Measurements from ENCODE around the gene ADM. TPM values are rescaled to one million over a fixed set of nuclear protein-coding genes. Genes with fewer than 3 reads are reported as not detected.

The ADM gene
- total RNA-seq, 1 experiment from 2014 or later: 263 TPM

DNA sequence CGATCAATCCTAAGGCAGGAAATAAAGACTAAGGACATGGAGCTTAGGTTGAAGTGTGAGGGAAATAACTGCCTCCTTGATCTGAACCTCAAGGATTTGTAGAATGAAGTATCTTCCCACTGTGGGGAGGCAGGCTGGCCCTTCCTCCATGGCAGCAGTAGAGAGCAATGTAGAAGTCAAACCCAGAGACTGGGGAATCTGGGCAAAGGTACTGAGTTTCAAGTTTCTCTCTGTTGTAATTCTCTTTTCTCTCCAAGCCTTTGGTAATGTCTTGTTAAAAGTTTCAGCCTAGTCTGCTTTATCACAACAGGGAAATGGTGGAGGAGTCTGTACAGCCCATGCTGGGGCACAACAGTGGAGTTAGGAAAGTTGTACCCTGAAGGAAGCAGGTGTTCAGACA is 49.5 kb downstream of the ADM start:
- intact Hi-C loops (cut with micrococcal nuclease; ENCODE audit: unreplicated experiment): no loop called here
- Histone ChIP-seq H3K4me1 (ENCODE audit: control insufficient read depth, insufficient read depth, low read length) (peaks cover 9% of the 10 kb centered on the region), H3K4me3 (ENCODE audit: low read depth in 2 of 2, low read length in 2 of 2) (no peak overlapping the region), H3K27ac (ENCODE audit: low read length) (no peak overlapping the region), H3K36me3 (ENCODE audit: control insufficient read depth, insufficient read depth, low read length) (no peaks in the 10 kb centered on the region), H3K9me3 (ENCODE audit: control insufficient read depth, insufficient read depth, low read depth, low read length) (no peaks in the 10 kb centered on the region), H3K27me3 (ENCODE audit: control insufficient read depth, insufficient read depth, low read length) (no peaks in the 10 kb centered on the region)
- in situ Hi-C loops (cut with HindIII; ENCODE audit: low pct_unique_long_range_greater_than_20kb, low sequenced_read_pairs): no loop called here
- CTCF ChIA-PET: interaction anchor here (1.0 kb wide), 1 partner anchor 28 kb away, joined by 4 read pairs; no protein-coding TSS in a partner anchor
- no TSS peak for BruUV-seq (replicated peaks)
- ATAC-seq (no peak), DNase-seq (ENCODE audit: low read depth, low spot score) (no peak)
- POLR2A ChIA-PET: interaction anchor here (0.6 kb wide), 1 partner anchor 423 kb away, joined by 3 read pairs; no protein-coding TSS in a partner anchor
- no peak for TF ChIP-seq SIN3A (IDR thresholded peaks at IDR 0.05; ENCODE audit: borderline replicate concordance, insufficient read depth, low read depth, low read length)
- TF ChIP-seq, protein P1, sequence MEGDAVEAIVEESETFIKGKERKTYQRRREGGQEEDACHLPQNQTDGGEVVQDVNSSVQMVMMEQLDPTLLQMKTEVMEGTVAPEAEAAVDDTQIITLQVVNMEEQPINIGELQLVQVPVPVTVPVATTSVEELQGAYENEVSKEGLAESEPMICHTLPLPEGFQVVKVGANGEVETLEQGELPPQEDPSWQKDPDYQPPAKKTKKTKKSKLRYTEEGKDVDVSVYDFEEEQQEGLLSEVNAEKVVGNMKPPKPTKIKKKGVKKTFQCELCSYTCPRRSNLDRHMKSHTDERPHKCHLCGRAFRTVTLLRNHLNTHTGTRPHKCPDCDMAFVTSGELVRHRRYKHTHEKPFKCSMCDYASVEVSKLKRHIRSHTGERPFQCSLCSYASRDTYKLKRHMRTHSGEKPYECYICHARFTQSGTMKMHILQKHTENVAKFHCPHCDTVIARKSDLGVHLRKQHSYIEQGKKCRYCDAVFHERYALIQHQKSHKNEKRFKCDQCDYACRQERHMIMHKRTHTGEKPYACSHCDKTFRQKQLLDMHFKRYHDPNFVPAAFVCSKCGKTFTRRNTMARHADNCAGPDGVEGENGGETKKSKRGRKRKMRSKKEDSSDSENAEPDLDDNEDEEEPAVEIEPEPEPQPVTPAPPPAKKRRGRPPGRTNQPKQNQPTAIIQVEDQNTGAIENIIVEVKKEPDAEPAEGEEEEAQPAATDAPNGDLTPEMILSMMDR (IDR thresholded peaks at IDR 0.05): no peak
- TF ChIP-seq, protein P2, sequence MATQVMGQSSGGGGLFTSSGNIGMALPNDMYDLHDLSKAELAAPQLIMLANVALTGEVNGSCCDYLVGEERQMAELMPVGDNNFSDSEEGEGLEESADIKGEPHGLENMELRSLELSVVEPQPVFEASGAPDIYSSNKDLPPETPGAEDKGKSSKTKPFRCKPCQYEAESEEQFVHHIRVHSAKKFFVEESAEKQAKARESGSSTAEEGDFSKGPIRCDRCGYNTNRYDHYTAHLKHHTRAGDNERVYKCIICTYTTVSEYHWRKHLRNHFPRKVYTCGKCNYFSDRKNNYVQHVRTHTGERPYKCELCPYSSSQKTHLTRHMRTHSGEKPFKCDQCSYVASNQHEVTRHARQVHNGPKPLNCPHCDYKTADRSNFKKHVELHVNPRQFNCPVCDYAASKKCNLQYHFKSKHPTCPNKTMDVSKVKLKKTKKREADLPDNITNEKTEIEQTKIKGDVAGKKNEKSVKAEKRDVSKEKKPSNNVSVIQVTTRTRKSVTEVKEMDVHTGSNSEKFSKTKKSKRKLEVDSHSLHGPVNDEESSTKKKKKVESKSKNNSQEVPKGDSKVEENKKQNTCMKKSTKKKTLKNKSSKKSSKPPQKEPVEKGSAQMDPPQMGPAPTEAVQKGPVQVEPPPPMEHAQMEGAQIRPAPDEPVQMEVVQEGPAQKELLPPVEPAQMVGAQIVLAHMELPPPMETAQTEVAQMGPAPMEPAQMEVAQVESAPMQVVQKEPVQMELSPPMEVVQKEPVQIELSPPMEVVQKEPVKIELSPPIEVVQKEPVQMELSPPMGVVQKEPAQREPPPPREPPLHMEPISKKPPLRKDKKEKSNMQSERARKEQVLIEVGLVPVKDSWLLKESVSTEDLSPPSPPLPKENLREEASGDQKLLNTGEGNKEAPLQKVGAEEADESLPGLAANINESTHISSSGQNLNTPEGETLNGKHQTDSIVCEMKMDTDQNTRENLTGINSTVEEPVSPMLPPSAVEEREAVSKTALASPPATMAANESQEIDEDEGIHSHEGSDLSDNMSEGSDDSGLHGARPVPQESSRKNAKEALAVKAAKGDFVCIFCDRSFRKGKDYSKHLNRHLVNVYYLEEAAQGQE (IDR thresholded peaks at IDR 0.05; ENCODE audit: insufficient read depth in 1 of 2, low read depth in 2 of 2, low read length in 1 of 2): no peak

DNA sequence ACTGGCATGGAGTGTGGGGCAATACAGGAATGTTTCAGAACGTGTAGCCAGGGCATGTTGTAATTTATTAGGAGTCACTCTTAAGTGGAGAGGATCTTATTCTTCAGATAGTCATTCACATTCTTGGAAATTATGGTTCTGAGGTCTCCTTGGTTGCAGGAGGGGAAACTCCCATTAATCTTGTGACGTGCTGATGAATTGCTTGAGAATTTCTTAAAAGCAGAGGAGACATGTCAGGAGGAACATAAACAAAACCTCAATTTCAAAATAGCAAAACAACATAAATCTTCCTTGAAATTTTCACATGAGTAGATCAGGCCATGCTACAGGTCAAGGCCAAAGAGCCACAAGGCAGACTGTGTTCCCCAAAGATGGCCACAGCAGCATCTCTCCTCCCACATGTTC is 50.4 kb downstream of the ADM start:
- ChIA-PET POLR2A (no interaction called here), CTCF (no interaction called here)
- no peaks in the 10 kb centered on the region for H3K27me3 ChIP-seq (ENCODE audit: control insufficient read depth, insufficient read depth, low read length)
- ATAC-seq (no peak), DNase-seq (ENCODE audit: low read depth, low spot score) (no peak)
- H3K4me1 ChIP-seq (ENCODE audit: control insufficient read depth, insufficient read depth, low read length): peaks cover 9% of the 10 kb centered on the region
- H3K36me3 ChIP-seq (ENCODE audit: control insufficient read depth, insufficient read depth, low read length): no peaks in the 10 kb centered on the region
- BruUV-seq (replicated peaks): no TSS peak
- no peaks in the 10 kb centered on the region for H3K9me3 ChIP-seq (ENCODE audit: control insufficient read depth, insufficient read depth, low read depth, low read length)
- TF ChIP-seq TCF7L2 (IDR thresholded peaks at IDR 0.05; ENCODE audit: low read depth, low read length): no peak
- TF ChIP-seq, protein P1 (IDR thresholded peaks at IDR 0.05): no peak
- no peak for TF ChIP-seq POLR2AphosphoS5 (IDR thresholded peaks at IDR 0.05; ENCODE audit: low read depth, low read length)
- TF ChIP-seq SIN3A (IDR thresholded peaks at IDR 0.05; ENCODE audit: borderline replicate concordance, insufficient read depth, low read depth, low read length): no peak
- TF ChIP-seq, protein P2 (IDR thresholded peaks at IDR 0.05; ENCODE audit: insufficient read depth in 1 of 2, low read depth in 2 of 2, low read length in 1 of 2): no peak
- H3K4me3 ChIP-seq (ENCODE audit: low read depth in 2 of 2, low read length in 2 of 2): no peak overlapping the region
- intact Hi-C loops (cut with micrococcal nuclease; ENCODE audit: unreplicated experiment): no loop called here
- H3K27ac ChIP-seq (ENCODE audit: low read length): no peak overlapping the region
- in situ Hi-C loops (cut with HindIII; ENCODE audit: low pct_unique_long_range_greater_than_20kb, low sequenced_read_pairs): no loop called here

Data from Panc1 (cell line).